HCT116 (cell line): Measurements from ENCODE around the gene NEUROD2. TPM values are rescaled to one million over a fixed set of nuclear protein-coding genes. Genes with fewer than 3 reads are reported as not detected.

Experiments
- ATAC-seq: fragments of 200-7000 bp; cut with Tn5 transposase; 2 replicates; pipeline ENCODE4 v1.9.1; 2020; ENCODE audit warnings: mild to moderate bottlenecking, moderate library complexity
- BruUV-seq: library from RNA; stranded (reverse); fragments of 400-500 nt; replicated peaks from 2 replicates; lab custom pipeline; 2021; lab: Mats Ljungman, UMichigan
- CTCF ChIA-PET: fragments of 300-600 bp; sonication (Branson Sonifier 250); formaldehyde crosslinking; loops from one replicate; lab custom pipeline; 2021; ENCODE audit warnings: antibody characterized with exemption; lab: Charles Lee
- POLR2A ChIA-PET: fragments of 300-600, 350-600 bp; sonication (Branson Sonifier 250); formaldehyde crosslinking; loops from one replicate; lab custom pipeline; 2021; ENCODE audit warnings: antibody characterized with exemption; lab: Charles Lee
- RAD21 ChIA-PET, 2 experiments: fragments of 300-600 bp; sonication (Branson Sonifier 250); formaldehyde crosslinking; loops; one replicate each; lab custom pipeline; 2023; ENCODE audit warnings: low total read pairs in 2 of 2; ENCODE audit not compliant: uncharacterized antibody in 2 of 2, unreplicated experiment in 2 of 2, low non-redundant PET in 1 of 2; lab: Charles Lee
- DNase-seq: peaks from one replicate; pipeline ENCODE4 v3.0.0-alpha.2; 2010; ENCODE audit warnings: low read depth, low spot score
- H2AFZ ChIP-seq: fragments of 200-600 bp; shearing (Covaris generic), sonication (generic); 2 replicates; pipeline ENCODE4 v1.6.1; 2017; ENCODE audit warnings: low read depth, mixed run types, mixed read lengths, antibody characterized with exemption, low read length; ENCODE audit not compliant: poor library complexity, severe bottlenecking
- H3K27ac ChIP-seq: 2 replicates; pipeline ENCODE4 v1.5.1; 2012; ENCODE audit warnings: low read depth, low read length
- H3K27me3 ChIP-seq: fragments of 200-600 bp; sonication (generic); 2 replicates; pipeline ENCODE4 v1.6.1; 2016; ENCODE audit warnings: mixed run types, low read length, mixed read lengths; ENCODE audit not compliant: insufficient read depth
- H3K36me3 ChIP-seq, 2 experiments: fragments of 200-500 bp in 1 of 2; fragments of 200-600 bp in 1 of 2; sonication (Bioruptor generic) in 1 of 2; sonication (generic) in 1 of 2; 2 replicates each; pipeline versions ENCODE4 v1.5.1 to v1.6.1; 2014 to 2016; ENCODE audit warnings: low read length in 2 of 2, inconsistent platforms in 1 of 2, mixed read lengths in 1 of 2, mixed run types in 1 of 2; ENCODE audit not compliant: insufficient read depth in 2 of 2, control insufficient read depth in 1 of 2
- H3K4me1 ChIP-seq, 2 experiments: fragments of 200-600 bp in 1 of 2; sonication (generic) in 1 of 2; 2 replicates each; pipeline versions ENCODE4 v1.5.1 to v1.6.1; 2012 to 2017; ENCODE audit warnings: low read length in 2 of 2, inconsistent platforms in 1 of 2, mild to moderate bottlenecking in 1 of 2, mixed read lengths in 1 of 2, mixed run types in 1 of 2, moderate library complexity in 1 of 2; ENCODE audit not compliant: insufficient read depth in 2 of 2, control insufficient read depth in 1 of 2
- H3K4me2 ChIP-seq: fragments of 200-600 bp; sonication (generic); 2 replicates; pipeline ENCODE4 v1.6.1; 2017; ENCODE audit warnings: mixed run types, low read length, mixed read lengths
- H3K4me3 ChIP-seq, 2 experiments: fragments of 200-600 bp in 1 of 2; sonication (generic) in 1 of 2; replicated peaks in 1 of 2; 2 replicates each; pipeline ENCODE4 v1.5.1; 2011 to 2016; ENCODE audit warnings: low read length in 2 of 2, control low read depth in 1 of 2, low read depth in 1 of 2, mild to moderate bottlenecking in 1 of 2, mixed read lengths in 1 of 2, mixed run types in 1 of 2
- H3K79me2 ChIP-seq: fragments of 200-600 bp; sonication (generic); 2 replicates; pipeline ENCODE4 v1.6.1; 2017; ENCODE audit warnings: mild to moderate bottlenecking, mixed run types, low read length, moderate library complexity, mixed read lengths; ENCODE audit not compliant: insufficient read depth
- H3K9ac ChIP-seq: fragments of 200-600 bp; sonication (generic); 2 replicates; pipeline ENCODE4 v1.6.1; 2016; ENCODE audit warnings: low read length, mixed read lengths
- H3K9me2 ChIP-seq: fragments of 200-600 bp; sonication (generic), shearing (Covaris generic); 2 replicates; pipeline ENCODE4 v1.6.1; 2017; ENCODE audit warnings: mixed run types, mild to moderate bottlenecking, moderate library complexity; ENCODE audit not compliant: insufficient read depth
- H3K9me3 ChIP-seq, 2 experiments: fragments of 200-500 bp in 1 of 2; fragments of 200-600 bp in 1 of 2; sonication (Bioruptor generic) in 1 of 2; sonication (generic) in 1 of 2; 2 replicates each; pipeline ENCODE4 v1.6.1; 2014 to 2017; ENCODE audit warnings: low read length in 2 of 2, mixed read lengths in 2 of 2, inconsistent platforms in 1 of 2, low read depth in 1 of 2, mild to moderate bottlenecking in 1 of 2, mixed run types in 1 of 2, moderate library complexity in 1 of 2; ENCODE audit not compliant: control insufficient read depth in 1 of 2, insufficient read depth in 1 of 2
- H4K20me1 ChIP-seq: fragments of 200-600 bp; sonication (generic), shearing (Covaris generic); 2 replicates; pipeline ENCODE4 v1.6.1; 2017; ENCODE audit warnings: mixed run types, mild to moderate bottlenecking, moderate library complexity; ENCODE audit not compliant: insufficient read depth
- ATF3 ChIP-seq: IDR thresholded peaks from 2 replicates; pipeline ENCODE4 v1.6.1; 2012
- CBX3 ChIP-seq: IDR thresholded peaks from 2 replicates; pipeline ENCODE4 v1.6.1; 2012; ENCODE audit warnings: low read depth
- CEBPB ChIP-seq: IDR thresholded peaks from 2 replicates; pipeline ENCODE4 v1.6.1; 2012; ENCODE audit warnings: low read depth
- EGR1 ChIP-seq: IDR thresholded peaks from 2 replicates; pipeline ENCODE4 v1.6.1; 2012; ENCODE audit warnings: low read depth
- EZH2 ChIP-seq: fragments of 200-600 bp; sonication (generic); IDR thresholded peaks from 2 replicates; pipeline ENCODE4 v1.6.1; 2017; ENCODE audit warnings: antibody characterized with exemption, mixed run types
- EZH2phosphoT487 ChIP-seq: fragments of 200-600 bp; IDR thresholded peaks from 2 replicates; pipeline ENCODE4 v1.6.1; 2018; ENCODE audit warnings: antibody characterized with exemption, borderline replicate concordance
- FOSL1 ChIP-seq: IDR thresholded peaks from 2 replicates; pipeline ENCODE4 v1.6.1; 2012; ENCODE audit warnings: low read depth
- POLR2A ChIP-seq: IDR thresholded peaks from 2 replicates; pipeline ENCODE4 v1.7.0; 2011; ENCODE audit warnings: borderline replicate concordance; ENCODE audit not compliant: insufficient read depth, insufficient read length; ENCODE audit errors: extremely low read depth
- POLR2AphosphoS5 ChIP-seq: IDR thresholded peaks from 2 replicates; pipeline ENCODE4 v1.6.1; 2011; ENCODE audit warnings: mild to moderate bottlenecking, low read depth, low read length, moderate library complexity
- SIN3A ChIP-seq: IDR thresholded peaks from 2 replicates; pipeline ENCODE4 v1.6.1; 2012; ENCODE audit warnings: low read depth
- SRF ChIP-seq: IDR thresholded peaks from 2 replicates; pipeline ENCODE4 v1.6.1; 2012; ENCODE audit warnings: low read depth
- ZFX ChIP-seq: fragments of 450-650 bp; IDR thresholded peaks from 2 replicates; pipeline ENCODE4 v1.6.1; 2017
- ZNF274 ChIP-seq: fragments of 200-500 bp; sonication (Bioruptor generic); IDR thresholded peaks from 2 replicates; pipeline ENCODE4 v1.6.1; 2014; ENCODE audit warnings: mild to moderate bottlenecking, low read depth, low read length, inconsistent platforms
- intact Hi-C: fragments of 100-400 bp; cut with micrococcal nuclease; formaldehyde crosslinking; loops from 2 replicates; pipeline ENCODE4 v1.10.0; 2022
- total RNA-seq: library from RNA; stranded (reverse); gene quantifications from one replicate; pipeline ENCODE4 v1.2.1, GENCODE V29; 2021; ENCODE audit not compliant: unreplicated experiment
- TF ChIP-seq, protein P1 (sequence below): IDR thresholded peaks from 2 replicates; pipeline ENCODE4 v1.6.1; 2011; ENCODE audit warnings: mild to moderate bottlenecking, low read length, moderate library complexity; ENCODE audit not compliant: insufficient replicate concordance; ENCODE audit errors: extremely low read depth

The NEUROD2 gene
- total RNA-seq, 1 experiment from 2014 or later: not detected

- CTCF ChIA-PET: interaction anchor here (2.6 to 8.3 kb wide), 2 partner anchors 8 to 24 kb away, joined by 12 to 157 read pairs; no protein-coding TSS in a partner anchor
- no peak overlapping the region for H3K4me2 ChIP-seq
- no peak overlapping the region for H3K9ac ChIP-seq
- peaks cover 41 to 52% of the 10 kb centered on the region in 2 experiments for H3K4me1 ChIP-seq
- H3K9me2 ChIP-seq: no peaks in the 10 kb centered on the region
- POLR2A ChIA-PET: no interaction called here
- RAD21 ChIA-PET: no interaction called here
- ATAC-seq (no peak), DNase-seq (no peak)
- no peaks in the 10 kb centered on the region for H3K27me3 ChIP-seq
- BruUV-seq: no TSS peak
- H3K27ac ChIP-seq: no peak overlapping the region
- H4K20me1 ChIP-seq: no peaks in the 10 kb centered on the region
- H3K79me2 ChIP-seq: no peaks in the 10 kb centered on the region
- TF ChIP-seq CEBPB (no peak), FOSL1 (no peak), ATF3 (no peak), EZH2 (no peak), CBX3 (no peak), EGR1 (no peak), ZNF274 (no peak), POLR2AphosphoS5 (no peak), ZFX (no peak), EZH2phosphoT487 (no peak), SRF (no peak), POLR2A (no peak), SIN3A (no peak)
- TF ChIP-seq, protein P1, sequence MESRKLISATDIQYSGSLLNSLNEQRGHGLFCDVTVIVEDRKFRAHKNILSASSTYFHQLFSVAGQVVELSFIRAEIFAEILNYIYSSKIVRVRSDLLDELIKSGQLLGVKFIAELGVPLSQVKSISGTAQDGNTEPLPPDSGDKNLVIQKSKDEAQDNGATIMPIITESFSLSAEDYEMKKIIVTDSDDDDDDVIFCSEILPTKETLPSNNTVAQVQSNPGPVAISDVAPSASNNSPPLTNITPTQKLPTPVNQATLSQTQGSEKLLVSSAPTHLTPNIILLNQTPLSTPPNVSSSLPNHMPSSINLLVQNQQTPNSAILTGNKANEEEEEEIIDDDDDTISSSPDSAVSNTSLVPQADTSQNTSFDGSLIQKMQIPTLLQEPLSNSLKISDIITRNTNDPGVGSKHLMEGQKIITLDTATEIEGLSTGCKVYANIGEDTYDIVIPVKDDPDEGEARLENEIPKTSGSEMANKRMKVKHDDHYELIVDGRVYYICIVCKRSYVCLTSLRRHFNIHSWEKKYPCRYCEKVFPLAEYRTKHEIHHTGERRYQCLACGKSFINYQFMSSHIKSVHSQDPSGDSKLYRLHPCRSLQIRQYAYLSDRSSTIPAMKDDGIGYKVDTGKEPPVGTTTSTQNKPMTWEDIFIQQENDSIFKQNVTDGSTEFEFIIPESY: no peak
- no peak overlapping the region for H2AFZ ChIP-seq
- intact Hi-C loops: no loop called here
- H3K9me3 ChIP-seq: no peaks in the 10 kb centered on the region
- no peaks in the 10 kb centered on the region for H3K36me3 ChIP-seq
- no peak overlapping the region for H3K4me3 ChIP-seq
These were observed 22.2 kb upstream of the NEUROD2 start for GRCh38 chr17:39629898-39630297.
